B cell (primary cell): ENCODE measurements around the gene TRPC6. TPM values are rescaled to one million over a fixed set of nuclear protein-coding genes. Genes with fewer than 3 reads are reported as not detected.

ENCODE experiments used
- ATAC-seq: fragments of 200-7000 bp; cut with Tn5 transposase; one replicate; pipeline ENCODE4 v1.10.0; 2021; ENCODE audit warnings: low read depth, mild to moderate bottlenecking, moderate number of reproducible peaks, moderate library complexity
- CTCF ChIA-PET: fragments of 350-600 bp; sonication (Branson Sonifier 250); formaldehyde crosslinking; loops from one replicate; lab custom pipeline; 2021; ENCODE audit warnings: antibody characterized with exemption, inconsistent platforms; lab: Charles Lee
- POLR2A ChIA-PET: fragments of 350-600 bp; sonication (Branson Sonifier 250); formaldehyde crosslinking; loops from one replicate; lab custom pipeline; 2021; ENCODE audit warnings: antibody characterized with exemption; lab: Charles Lee
- DNase-seq: peaks from one replicate; pipeline ENCODE4 v3.0.0; 2013
- H2AFZ ChIP-seq: 2 replicates; pipeline ENCODE4 v1.6.1; 2012; ENCODE audit warnings: mild to moderate bottlenecking, low read depth, low read length; ENCODE audit not compliant: insufficient read depth, poor library complexity, severe bottlenecking
- H3K27ac ChIP-seq, 2 donors: 1 replicate in 1 of 2; 2 replicates in 1 of 2; pipeline ENCODE4 v1.5.1; 2012 to 2013; ENCODE audit warnings: low read length in 2 of 2, mild to moderate bottlenecking in 2 of 2, moderate library complexity in 1 of 2
- H3K27me3 ChIP-seq, 4 experiments: fragments of 200-600 bp in 1 of 4; sonication (generic) in 1 of 4; replicated peaks in 1 of 4; 1 replicate in 2 of 4; 2 replicates in 2 of 4; pipeline versions ENCODE4 v1.6.1 to v1.7.0; 2013 to 2016; ENCODE audit warnings: low read length in 3 of 4, mild to moderate bottlenecking in 2 of 4, mixed read lengths in 1 of 4, moderate library complexity in 1 of 4; ENCODE audit not compliant: insufficient read depth in 4 of 4, control insufficient read depth in 3 of 4; ENCODE audit errors: control extremely low read depth in 1 of 4
- H3K36me3 ChIP-seq, 2 experiments: replicated peaks in 1 of 2; 1 replicate in 1 of 2; 2 replicates in 1 of 2; pipeline versions ENCODE4 v1.6.1 to v1.7.1; 2013; ENCODE audit warnings: low read length in 1 of 2; ENCODE audit not compliant: insufficient read depth in 2 of 2, control insufficient read depth in 1 of 2; ENCODE audit errors: control extremely low read depth in 1 of 2, extremely low read depth in 1 of 2
- H3K4me1 ChIP-seq, 2 donors: fragments of 200-600 bp in 1 of 2; sonication (generic) in 1 of 2; 1 replicate in 1 of 2; 2 replicates in 1 of 2; pipeline versions ENCODE4 v1.5.1 to v1.6.1; 2013 to 2017; ENCODE audit warnings: low read length in 2 of 2; ENCODE audit not compliant: control insufficient read depth in 2 of 2, insufficient read depth in 2 of 2
- H3K4me2 ChIP-seq: replicated peaks from 2 replicates; pipeline ENCODE3; 2012; ENCODE audit warnings: mild to moderate bottlenecking, low read depth, low read length; ENCODE audit not compliant: poor library complexity, severe bottlenecking
- H3K4me3 ChIP-seq, 5 experiments: fragments of 200-600 bp in 1 of 5; sonication (generic) in 1 of 5; 1 replicate in 3 of 5; 2 replicates in 2 of 5; pipeline versions ENCODE4 v1.5.1 to v1.7.0; 2011 to 2016; ENCODE audit warnings: low read length in 4 of 5, mild to moderate bottlenecking in 4 of 5, low read depth in 2 of 5, control low read depth in 1 of 5, moderate library complexity in 1 of 5; ENCODE audit not compliant: insufficient read depth in 1 of 5; ENCODE audit errors: control extremely low read depth in 1 of 5, extremely low read depth in 1 of 5
- H3K79me2 ChIP-seq: fragments of 200-600 bp; sonication (generic); one replicate; pipeline ENCODE4 v1.6.0; 2016; ENCODE audit warnings: low read length; ENCODE audit not compliant: control insufficient read depth, insufficient read depth
- H3K9ac ChIP-seq: fragments of 200-600 bp; sonication (generic); 2 replicates; pipeline ENCODE4 v1.6.1; 2017; ENCODE audit warnings: mild to moderate bottlenecking, low read length, moderate library complexity
- H3K9me3 ChIP-seq, 3 donors: one replicate each; pipeline versions ENCODE4 v1.6.1 to v1.7.1; 2013; ENCODE audit warnings: low read length in 2 of 3; ENCODE audit not compliant: control insufficient read depth in 2 of 3, insufficient read depth in 1 of 3; ENCODE audit errors: control extremely low read depth in 1 of 3
- H4K20me1 ChIP-seq: 2 replicates; pipeline ENCODE4 v1.6.0; 2012; ENCODE audit warnings: mild to moderate bottlenecking, low read length; ENCODE audit not compliant: insufficient read depth, control insufficient read depth, poor library complexity, severe bottlenecking
- H3K27ac Mint-ChIP-seq: one replicate; pipeline ENCODE4 v1.8.0; 2021; ENCODE audit warnings: mixed read lengths
- H3K27me3 Mint-ChIP-seq: one replicate; pipeline ENCODE4 v1.8.0; 2021; ENCODE audit warnings: mixed read lengths
- H3K4me1 Mint-ChIP-seq: one replicate; pipeline ENCODE4 v1.8.0; 2021; ENCODE audit warnings: mixed read lengths
- H3K4me3 Mint-ChIP-seq: one replicate; pipeline ENCODE4 v1.8.0; 2021; ENCODE audit warnings: mixed read lengths
- H3K9me3 Mint-ChIP-seq: one replicate; pipeline ENCODE4 v1.8.0; 2022; ENCODE audit warnings: mixed read lengths; ENCODE audit not compliant: insufficient read depth
- EZH2 ChIP-seq: IDR thresholded peaks from 2 replicates; pipeline ENCODE4 v1.6.1; 2012; ENCODE audit warnings: borderline replicate concordance, low read depth, mild to moderate bottlenecking, moderate library complexity, low read length; ENCODE audit not compliant: insufficient read depth, poor library complexity, severe bottlenecking
- WGBS: methylation state at CpG from one replicate; pipeline ENCODE4 v1.1.5; 2013; ENCODE audit warnings: missing lambda C conversion rate; ENCODE audit not compliant: insufficient coverage; 5-methylcytosine and 5-hydroxymethylcytosine counted together
- intact Hi-C: fragments of 100-400 bp; cut with micrococcal nuclease; formaldehyde crosslinking; loops from one replicate; pipeline ENCODE4 v1.10.0; 2022
- polyA plus RNA-seq: library from polyadenylated mRNA; depleted of rRNA; stranded (reverse); fragments of >200 nt; gene quantifications from 2 replicates; pipeline ENCODE4 v1.2.3, GENCODE V29; 2012
- total RNA-seq, 2 donors: library from RNA; stranded (reverse); fragments of 120-200 nt in 1 of 2; gene quantifications; 1 replicate in 1 of 2; 2 replicates in 1 of 2; pipeline versions ENCODE4 v1.2.3 to v1.2.4, GENCODE V29; 2013 to 2022
- TF ChIP-seq, protein P1 (sequence below): fragments of 200-600 bp; IDR thresholded peaks from one replicate; pipeline ENCODE4 v1.8.0; 2022; ENCODE audit warnings: antibody characterized with exemption, mild to moderate bottlenecking

Gene TRPC6
- total and polyA plus RNA-seq, 2 donors (not counting 1 experiment from before 2014, with no cell fraction given): 0.01 TPM; not detected in 1

DNA sequence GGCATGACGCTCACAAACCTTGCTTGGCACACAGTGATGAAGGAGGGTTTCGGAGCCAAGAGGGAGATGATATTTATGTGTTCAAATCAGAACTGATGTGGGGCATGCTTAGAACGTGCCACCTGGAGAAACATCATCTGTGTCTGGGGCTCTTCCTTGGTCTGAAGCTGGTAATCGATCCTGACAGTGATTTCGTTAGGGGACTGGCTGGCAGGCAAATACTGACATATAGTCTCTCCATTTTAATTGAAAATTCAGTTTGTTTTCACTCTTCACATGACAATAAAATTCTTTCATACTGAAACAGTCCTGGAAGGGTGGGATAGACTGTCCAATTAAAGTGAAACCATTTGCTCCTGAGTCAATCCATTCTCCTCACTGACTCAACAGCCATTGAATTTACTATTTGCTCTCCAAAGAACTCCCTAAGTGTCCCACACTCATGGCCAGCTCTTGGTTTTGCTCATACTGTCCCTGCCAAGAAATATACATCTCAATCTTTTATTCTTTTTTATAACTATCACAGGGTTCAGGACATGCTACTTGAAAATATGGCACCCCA lies 134.8 kb downstream of the TRPC6 start:
- H3K9ac ChIP-seq: no peak overlapping the region
- H3K4me3 Mint-ChIP-seq: no peak overlapping the region
- no peaks in the 10 kb centered on the region for H3K4me1 Mint-ChIP-seq
- no peak overlapping the region for H3K27ac ChIP-seq
- no peak overlapping the region for H2AFZ ChIP-seq
- CTCF ChIA-PET: no interaction called here
- no peaks in the 10 kb centered on the region for H3K4me1 ChIP-seq
- no peaks in the 10 kb centered on the region for H3K9me3 ChIP-seq
- peaks cover 3% of the 10 kb centered on the region for H3K27me3 Mint-ChIP-seq
- intact Hi-C loops: no loop called here
- no peak overlapping the region for H3K4me3 ChIP-seq
- ATAC-seq (no peak), DNase-seq (no peak)
- H3K27ac Mint-ChIP-seq: no peak overlapping the region
- H3K36me3 ChIP-seq: no peaks in the 10 kb centered on the region
- no peaks in the 10 kb centered on the region for H4K20me1 ChIP-seq
- H3K27me3 ChIP-seq: no peaks in the 10 kb centered on the region
- 89% methylated on average over 3 of the region's 5 CpGs for WGBS
- TF ChIP-seq EZH2: no peak
- TF ChIP-seq, protein P1, sequence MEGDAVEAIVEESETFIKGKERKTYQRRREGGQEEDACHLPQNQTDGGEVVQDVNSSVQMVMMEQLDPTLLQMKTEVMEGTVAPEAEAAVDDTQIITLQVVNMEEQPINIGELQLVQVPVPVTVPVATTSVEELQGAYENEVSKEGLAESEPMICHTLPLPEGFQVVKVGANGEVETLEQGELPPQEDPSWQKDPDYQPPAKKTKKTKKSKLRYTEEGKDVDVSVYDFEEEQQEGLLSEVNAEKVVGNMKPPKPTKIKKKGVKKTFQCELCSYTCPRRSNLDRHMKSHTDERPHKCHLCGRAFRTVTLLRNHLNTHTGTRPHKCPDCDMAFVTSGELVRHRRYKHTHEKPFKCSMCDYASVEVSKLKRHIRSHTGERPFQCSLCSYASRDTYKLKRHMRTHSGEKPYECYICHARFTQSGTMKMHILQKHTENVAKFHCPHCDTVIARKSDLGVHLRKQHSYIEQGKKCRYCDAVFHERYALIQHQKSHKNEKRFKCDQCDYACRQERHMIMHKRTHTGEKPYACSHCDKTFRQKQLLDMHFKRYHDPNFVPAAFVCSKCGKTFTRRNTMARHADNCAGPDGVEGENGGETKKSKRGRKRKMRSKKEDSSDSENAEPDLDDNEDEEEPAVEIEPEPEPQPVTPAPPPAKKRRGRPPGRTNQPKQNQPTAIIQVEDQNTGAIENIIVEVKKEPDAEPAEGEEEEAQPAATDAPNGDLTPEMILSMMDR: no peak
- POLR2A ChIA-PET: no interaction called here
- no peak overlapping the region for H3K4me2 ChIP-seq
- H3K9me3 Mint-ChIP-seq: no peaks in the 10 kb centered on the region
- H3K79me2 ChIP-seq: no peaks in the 10 kb centered on the region

DNA sequence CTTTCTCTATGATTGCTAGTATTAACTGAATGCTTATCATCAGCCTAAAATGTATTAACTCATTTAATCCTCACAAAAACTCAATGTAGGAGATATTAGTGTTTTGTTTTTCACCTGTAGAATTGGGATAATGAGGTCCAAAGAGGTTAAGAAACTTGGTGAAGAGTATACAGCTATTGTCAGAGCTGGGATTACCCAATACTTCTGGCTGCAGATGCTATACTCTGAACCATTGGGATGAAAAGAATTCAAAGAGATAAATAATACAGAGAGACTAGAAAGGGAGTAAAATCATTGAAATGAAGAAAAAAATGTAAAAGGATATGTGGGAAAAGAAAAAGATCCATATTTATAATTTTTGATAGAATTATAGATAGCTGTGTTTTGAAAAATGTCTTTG lies 137.1 kb downstream of the TRPC6 start:
- Histone ChIP-seq H3K4me3 (no peak overlapping the region), H2AFZ (no peak overlapping the region), H3K79me2 (no peaks in the 10 kb centered on the region), H3K27ac (no peak overlapping the region), H4K20me1 (no peaks in the 10 kb centered on the region), H3K36me3 (no peaks in the 10 kb centered on the region), H3K9me3 (no peaks in the 10 kb centered on the region), H3K9ac (no peak overlapping the region), H3K27me3 (no peaks in the 10 kb centered on the region), H3K4me1 (no peaks in the 10 kb centered on the region), H3K4me2 (no peak overlapping the region)
- DNase-seq (no peak), ATAC-seq (no peak)
- Mint-ChIP-seq H3K27ac (no peak overlapping the region), H3K9me3 (no peaks in the 10 kb centered on the region), H3K4me1 (no peaks in the 10 kb centered on the region), H3K27me3 (peaks cover 2% of the 10 kb centered on the region), H3K4me3 (no peak overlapping the region)
- intact Hi-C loops: no loop called here
- ChIA-PET CTCF (no interaction called here), POLR2A (no interaction called here)
- TF ChIP-seq, protein P1: no peak
- no peak for TF ChIP-seq EZH2
